ENCODE data around the gene RXRA. TPM values are rescaled to one million over a fixed set of nuclear protein-coding genes. Genes with fewer than 3 reads are reported as not detected.

Gene RXRA
- total RNA-seq, 1 experiment from 2014 or later = 29.9 TPM

DNA sequence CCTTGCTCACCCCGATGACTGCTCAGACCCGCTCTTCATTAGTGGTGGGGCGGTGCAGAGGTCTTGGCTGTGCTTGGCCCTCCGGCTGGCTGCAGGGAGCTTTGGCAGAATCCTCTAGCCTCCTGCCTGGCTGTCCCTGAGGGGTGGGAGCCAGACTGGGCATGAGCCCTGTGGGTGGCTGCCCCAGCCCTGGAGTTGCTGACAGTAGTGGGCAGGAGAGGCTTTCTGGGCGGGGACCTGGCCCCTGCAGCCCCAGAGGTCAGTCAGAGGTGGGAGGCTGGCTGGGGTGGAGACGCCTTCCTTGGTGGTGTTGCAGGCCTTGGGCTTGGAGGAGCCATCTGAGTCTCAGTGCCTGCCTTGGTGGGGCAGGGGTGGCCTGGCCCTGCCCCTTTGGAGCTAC is 146.0 kb downstream of the RXRA start:
- no peaks in the 10 kb centered on the region for H3K79me1 ChIP-seq (ENCODE audit: insufficient read depth, low read depth, low read length, poor library complexity, severe bottlenecking)
- H2BK12ac ChIP-seq (ENCODE audit: insufficient read length, low read depth, low read length) = no peak overlapping the region
- Mint-ChIP-seq H3K27ac (peak overlapping the region in 1 of 3 experiments; percentile 84; a peak in 1 of 7 replicates), H3K9me3 (no peaks in the 10 kb centered on the region), H3K36me3 (ENCODE audit: insufficient read depth in 1 of 3, low read depth in 3 of 3) (no peaks in the 10 kb centered on the region), H3K27me3 (ENCODE audit: low read depth) (no peaks in the 10 kb centered on the region), H3K4me1 (no peaks in the 10 kb centered on the region), H3K4me3 (no peak overlapping the region)
- H3K4ac ChIP-seq (ENCODE audit: low read depth, low read length) = no peak overlapping the region
- H3K14ac ChIP-seq (ENCODE audit: insufficient read depth, low read length) = no peak overlapping the region; the same call in 1 of the 2 replicates
- no peak overlapping the region for H2BK20ac ChIP-seq (ENCODE audit: low read depth, low read length, poor library complexity, severe bottlenecking)
- no peak overlapping the region for H4K8ac ChIP-seq (replicated peaks; ENCODE audit: insufficient read length, low read depth, low read length)
- no peak overlapping the region for H3K9ac ChIP-seq (ENCODE audit: extremely low read depth, insufficient read length, low read length)
- no peaks in the 10 kb centered on the region for H4K20me1 ChIP-seq (ENCODE audit: control insufficient read depth, insufficient read depth, insufficient read length)
- no peak overlapping the region for H2BK15ac ChIP-seq (ENCODE audit: low read depth, low read length)
- no peaks in the 10 kb centered on the region for H3K4me1 ChIP-seq (ENCODE audit: insufficient read depth, low read length)
- H3K56ac ChIP-seq (ENCODE audit: insufficient read length, low read depth, low read length) = no peak overlapping the region
- no peak overlapping the region for H3T11ph ChIP-seq (ENCODE audit: low read length)
- no peak overlapping the region for H2BK5ac ChIP-seq (ENCODE audit: insufficient read length, low read length)
- H2BK120ac ChIP-seq (ENCODE audit: low read depth, low read length, poor library complexity, severe bottlenecking) = no peak overlapping the region
- no peak overlapping the region for H3K27ac ChIP-seq (ENCODE audit: insufficient read length, low read depth, low read length)
- WGBS (ENCODE audit: extremely low coverage, insufficient read length, low lambda C conversion rate) = no CpG with 5 or more reads among the region's 6 CpGs
- H3K9me3 ChIP-seq (ENCODE audit: control insufficient read depth, low read depth, low read length) = no peaks in the 10 kb centered on the region
- H3K4me2 ChIP-seq (ENCODE audit: insufficient read depth, insufficient read length, low read length) = no peak overlapping the region
- H3K79me2 ChIP-seq (ENCODE audit: insufficient read depth, low read length) = no peaks in the 10 kb centered on the region
- H3K18ac ChIP-seq (ENCODE audit: insufficient read length, low read depth, low read length) = no peak overlapping the region
- no peaks in the 10 kb centered on the region for H3K23me2 ChIP-seq (ENCODE audit: insufficient read length, low read depth, low read length, poor library complexity, severe bottlenecking)
- H2AFZ ChIP-seq (ENCODE audit: low read length) = no peak overlapping the region
- H3K27me3 ChIP-seq (ENCODE audit: insufficient read depth, low read length) = no peaks in the 10 kb centered on the region
- H2AK5ac ChIP-seq (ENCODE audit: insufficient read length, low read length) = no peak overlapping the region
- TF ChIP-seq, protein P1, sequence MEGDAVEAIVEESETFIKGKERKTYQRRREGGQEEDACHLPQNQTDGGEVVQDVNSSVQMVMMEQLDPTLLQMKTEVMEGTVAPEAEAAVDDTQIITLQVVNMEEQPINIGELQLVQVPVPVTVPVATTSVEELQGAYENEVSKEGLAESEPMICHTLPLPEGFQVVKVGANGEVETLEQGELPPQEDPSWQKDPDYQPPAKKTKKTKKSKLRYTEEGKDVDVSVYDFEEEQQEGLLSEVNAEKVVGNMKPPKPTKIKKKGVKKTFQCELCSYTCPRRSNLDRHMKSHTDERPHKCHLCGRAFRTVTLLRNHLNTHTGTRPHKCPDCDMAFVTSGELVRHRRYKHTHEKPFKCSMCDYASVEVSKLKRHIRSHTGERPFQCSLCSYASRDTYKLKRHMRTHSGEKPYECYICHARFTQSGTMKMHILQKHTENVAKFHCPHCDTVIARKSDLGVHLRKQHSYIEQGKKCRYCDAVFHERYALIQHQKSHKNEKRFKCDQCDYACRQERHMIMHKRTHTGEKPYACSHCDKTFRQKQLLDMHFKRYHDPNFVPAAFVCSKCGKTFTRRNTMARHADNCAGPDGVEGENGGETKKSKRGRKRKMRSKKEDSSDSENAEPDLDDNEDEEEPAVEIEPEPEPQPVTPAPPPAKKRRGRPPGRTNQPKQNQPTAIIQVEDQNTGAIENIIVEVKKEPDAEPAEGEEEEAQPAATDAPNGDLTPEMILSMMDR (conservative IDR thresholded peaks at IDR 0.05) = no peak
- H3K23ac ChIP-seq (ENCODE audit: insufficient read length, low read depth, low read length) = no peak overlapping the region
- DNase-seq = no peak
- no peak overlapping the region for H4K5ac ChIP-seq (ENCODE audit: insufficient read length, low read depth, low read length)
- no peak overlapping the region for H4K91ac ChIP-seq (ENCODE audit: insufficient read length, low read depth, low read length)
